ENCODE results near the gene FHOD3. TPM values are rescaled to one million over a fixed set of nuclear protein-coding genes. Genes with fewer than 3 reads are reported as not detected.

FHOD3 gene
- total and polyA plus RNA-seq, 9 of the 15 experiments (the other 6 are each of a cell fraction or from before 2014, with no cell fraction given), result 0.11 TPM; not detected in 8

DNA sequence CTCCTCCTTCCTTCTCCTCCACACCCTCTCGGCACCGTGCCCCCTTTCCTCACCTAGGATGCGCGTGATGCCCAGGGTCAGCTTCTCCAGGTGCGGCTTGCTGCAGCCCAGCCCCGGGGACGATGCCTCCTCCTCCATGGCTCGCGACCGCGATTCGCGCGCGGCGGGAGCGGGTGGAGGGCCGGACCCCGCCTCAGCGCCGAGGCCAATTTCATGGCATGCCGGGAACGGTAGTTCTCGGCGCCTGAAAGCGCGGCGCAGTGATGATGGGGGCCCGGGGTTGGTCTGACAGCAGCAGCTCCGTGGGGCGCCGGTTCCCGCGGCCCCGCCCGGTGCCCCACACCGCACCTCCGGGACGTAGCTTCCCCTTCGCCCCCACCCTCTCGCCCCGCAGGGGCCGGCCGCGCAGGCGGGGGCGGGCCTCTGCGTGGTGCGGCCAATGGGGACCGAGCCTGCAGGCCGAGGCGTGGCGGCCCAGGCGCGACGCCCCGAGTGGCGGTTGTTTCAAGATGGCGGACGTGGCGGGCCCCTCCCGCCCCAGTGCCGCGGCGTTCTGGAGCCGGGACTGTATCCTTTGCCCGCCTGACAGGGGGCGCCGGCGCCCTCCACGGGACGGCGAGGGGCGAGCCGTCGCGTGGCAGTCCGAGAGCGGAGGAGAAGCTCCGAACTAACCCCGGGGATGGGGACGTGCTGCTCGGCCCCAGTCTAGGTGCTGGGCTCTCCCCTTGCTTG is 531.3 kb downstream of the FHOD3 start, which contains the start of the genes KIAA1328 and TPGS2 (continued):
- TF ChIP-seq MBD2 (IDR thresholded peaks at IDR 0.05; ENCODE audit: borderline replicate concordance, low read depth) (0 out of 2 replicates have a peak, but pooled peaks have one; percentile 41), NBN (IDR thresholded peaks at IDR 0.05; ENCODE audit: low read depth) (no peak; the same call in 1 of the 2 replicates), ZNF24 (IDR thresholded peaks at IDR 0.05) (0 out of 2 replicates have a peak, but pooled peaks have one; percentile 4), RNF2 (IDR thresholded peaks at IDR 0.05) (peak; percentile 69; the same call in 1 of the 2 replicates), CHD4 (IDR thresholded peaks at IDR 0.05; ENCODE audit: insufficient read depth, insufficient replicate concordance, low read depth, low read length, poor library complexity, severe bottlenecking) (no peak), RBM25 (IDR thresholded peaks at IDR 0.05; ENCODE audit: low read depth, low read length, severe bottlenecking) (peak; percentile 95), ZNF766 (CRISPR knock-in tag; conservative IDR thresholded peaks at IDR 0.05) (0 out of 2 replicates have a peak, but pooled peaks have one; percentile 51), POLR2G (IDR thresholded peaks at IDR 0.05; ENCODE audit: low read depth, low read length) (peak; percentile 95), SIN3B (IDR thresholded peaks at IDR 0.05; ENCODE audit: low read depth) (peak; percentile 43), ZNF717 (CRISPR knock-in tag; IDR thresholded peaks at IDR 0.05) (no peak), KDM4B (IDR thresholded peaks at IDR 0.05; ENCODE audit: borderline replicate concordance in 2 of 2, low read depth in 1 of 2) (peak in 1 of 2 experiments; percentile 16; a peak in 1 of 4 replicates), MECOM (CRISPR knock-in tag; IDR thresholded peaks at IDR 0.05) (no peak), ELF1 (tag; IDR thresholded peaks at IDR 0.05) (no peak), SNIP1 (IDR thresholded peaks at IDR 0.05; ENCODE audit: low read depth) (no peak), ZNF408 (CRISPR knock-in tag; IDR thresholded peaks at IDR 0.05; ENCODE audit: low read depth) (no peak), STAT5B (CRISPR knock-in tag; IDR thresholded peaks at IDR 0.05) (no peak), CHD2 (IDR thresholded peaks at IDR 0.05; ENCODE audit: low read depth, low read length) (peak; percentile 49; the same call in 1 of the 2 replicates), GTF2A2 (tag; IDR thresholded peaks at IDR 0.05) (no peak), FOXA3 (CRISPR knock-in tag; conservative IDR thresholded peaks at IDR 0.05 in 1 of 2, IDR thresholded peaks at IDR 0.05 in 1 of 2) (no peak), BRCA1 (IDR thresholded peaks at IDR 0.05) (no peak), BRCA1 (CRISPR knock-in tag; IDR thresholded peaks at IDR 0.05) (no peak)
- TF ChIP-seq, protein P1, sequence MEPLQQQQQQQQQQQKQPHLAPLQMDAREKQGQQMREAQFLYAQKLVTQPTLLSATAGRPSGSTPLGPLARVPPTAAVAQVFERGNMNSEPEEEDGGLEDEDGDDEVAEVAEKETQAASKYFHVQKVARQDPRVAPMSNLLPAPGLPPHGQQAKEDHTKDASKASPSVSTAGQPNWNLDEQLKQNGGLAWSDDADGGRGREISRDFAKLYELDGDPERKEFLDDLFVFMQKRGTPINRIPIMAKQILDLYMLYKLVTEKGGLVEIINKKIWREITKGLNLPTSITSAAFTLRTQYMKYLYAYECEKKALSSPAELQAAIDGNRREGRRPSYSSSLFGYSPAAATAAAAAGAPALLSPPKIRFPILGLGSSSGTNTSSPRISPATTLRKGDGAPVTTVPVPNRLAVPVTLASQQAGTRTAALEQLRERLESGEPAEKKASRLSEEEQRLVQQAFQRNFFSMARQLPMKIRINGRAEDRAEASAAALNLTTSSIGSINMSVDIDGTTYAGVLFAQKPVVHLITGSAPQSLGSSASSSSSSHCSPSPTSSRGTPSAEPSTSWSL (CRISPR knock-in tag; IDR thresholded peaks at IDR 0.05; ENCODE audit: borderline replicate concordance), result 0 out of 2 replicates have a peak, but pooled peaks have one; percentile 68
- TF ChIP-seq, protein P2, sequence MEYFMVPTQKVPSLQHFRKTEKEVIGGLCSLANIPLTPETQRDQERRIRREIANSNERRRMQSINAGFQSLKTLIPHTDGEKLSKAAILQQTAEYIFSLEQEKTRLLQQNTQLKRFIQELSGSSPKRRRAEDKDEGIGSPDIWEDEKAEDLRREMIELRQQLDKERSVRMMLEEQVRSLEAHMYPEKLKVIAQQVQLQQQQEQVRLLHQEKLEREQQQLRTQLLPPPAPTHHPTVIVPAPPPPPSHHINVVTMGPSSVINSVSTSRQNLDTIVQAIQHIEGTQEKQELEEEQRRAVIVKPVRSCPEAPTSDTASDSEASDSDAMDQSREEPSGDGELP (CRISPR knock-in tag; IDR thresholded peaks at IDR 0.05; ENCODE audit: borderline replicate concordance), result peak; percentile 54
- TF ChIP-seq, protein P3, sequence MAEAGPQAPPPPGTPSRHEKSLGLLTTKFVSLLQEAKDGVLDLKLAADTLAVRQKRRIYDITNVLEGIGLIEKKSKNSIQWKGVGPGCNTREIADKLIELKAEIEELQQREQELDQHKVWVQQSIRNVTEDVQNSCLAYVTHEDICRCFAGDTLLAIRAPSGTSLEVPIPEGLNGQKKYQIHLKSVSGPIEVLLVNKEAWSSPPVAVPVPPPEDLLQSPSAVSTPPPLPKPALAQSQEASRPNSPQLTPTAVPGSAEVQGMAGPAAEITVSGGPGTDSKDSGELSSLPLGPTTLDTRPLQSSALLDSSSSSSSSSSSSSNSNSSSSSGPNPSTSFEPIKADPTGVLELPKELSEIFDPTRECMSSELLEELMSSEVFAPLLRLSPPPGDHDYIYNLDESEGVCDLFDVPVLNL (CRISPR knock-in tag; IDR thresholded peaks at IDR 0.05; ENCODE audit: low read depth), result peak; percentile 78
- TF ChIP-seq, protein P4, sequence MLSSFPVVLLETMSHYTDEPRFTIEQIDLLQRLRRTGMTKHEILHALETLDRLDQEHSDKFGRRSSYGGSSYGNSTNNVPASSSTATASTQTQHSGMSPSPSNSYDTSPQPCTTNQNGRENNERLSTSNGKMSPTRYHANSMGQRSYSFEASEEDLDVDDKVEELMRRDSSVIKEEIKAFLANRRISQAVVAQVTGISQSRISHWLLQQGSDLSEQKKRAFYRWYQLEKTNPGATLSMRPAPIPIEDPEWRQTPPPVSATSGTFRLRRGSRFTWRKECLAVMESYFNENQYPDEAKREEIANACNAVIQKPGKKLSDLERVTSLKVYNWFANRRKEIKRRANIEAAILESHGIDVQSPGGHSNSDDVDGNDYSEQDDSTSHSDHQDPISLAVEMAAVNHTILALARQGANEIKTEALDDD (IDR thresholded peaks at IDR 0.05), result no peak

Measured in K562 (cell line).